GM21528 (cell line): ENCODE data around the gene FOXE3.

Experiments used
- ATAC-seq: cut with Tn5 transposase; IDR thresholded peaks from one replicate; pipeline ENCODE4 v1.9.1; 2021; ENCODE audit warnings: mild to moderate bottlenecking, moderate library complexity; ENCODE audit not compliant: unreplicated experiment, low FRiP score

The FOXE3 gene

GRCh38 chr1:47415728-47416318 is at the start of gene FOXE3:
FOXE3 (plus strand) TSS chr1:47416285; CDS start chr1:47416316, 31 bp downstream.
- ATAC-seq: no peak

GRCh38 chr1:47367651-47368050 is 48.4 kb upstream of the FOXE3 start:
- ATAC-seq: no peak

- ATAC-seq: no peak
These were observed 45.0 kb upstream of the FOXE3 start for GRCh38 chr1:47371016-47371517.

GRCh38 chr1:47374501-47374900 is 41.6 kb upstream of the FOXE3 start:
- no peak for ATAC-seq

GRCh38 chr1:47378147-47378546 is 37.9 kb upstream of the FOXE3 start:
- no peak for ATAC-seq

GRCh38 chr1:47380699-47381098 is 35.4 kb upstream of the FOXE3 start:
- ATAC-seq: no peak

- ATAC-seq: no peak
These were observed 33.6 kb upstream of the FOXE3 start for GRCh38 chr1:47382399-47382983.

GRCh38 chr1:47384083-47384482 is 32.0 kb upstream of the FOXE3 start:
- ATAC-seq: no peak

- ATAC-seq: no peak
These were observed 31.1 kb upstream of the FOXE3 start for GRCh38 chr1:47385020-47385419.

GRCh38 chr1:47386268-47386667 is 29.8 kb upstream of the FOXE3 start:
- ATAC-seq: no peak

GRCh38 chr1:47388030-47388890 is 27.8 kb upstream of the FOXE3 start:
- ATAC-seq: no peak

GRCh38 chr1:47388891-47389238 is 27.2 kb upstream of the FOXE3 start:
- ATAC-seq: no peak

- ATAC-seq: no peak
These were observed 26.4 kb upstream of the FOXE3 start for GRCh38 chr1:47389731-47390130.

GRCh38 chr1:47390843-47391242 is 25.2 kb upstream of the FOXE3 start:
- ATAC-seq: no peak

GRCh38 chr1:47393141-47393540 is 22.9 kb upstream of the FOXE3 start:
- no peak for ATAC-seq

GRCh38 chr1:47395433-47395832 is 20.7 kb upstream of the FOXE3 start:
- no peak for ATAC-seq

- ATAC-seq: no peak
These were observed 19.4 kb upstream of the FOXE3 start for GRCh38 chr1:47396671-47397196.

GRCh38 chr1:47399138-47399845 is 16.8 kb upstream of the FOXE3 start:
- no peak for ATAC-seq

- ATAC-seq: no peak
These were observed 16.3 kb upstream of the FOXE3 start for GRCh38 chr1:47399846-47400155.

GRCh38 chr1:47401761-47402160 is 14.3 kb upstream of the FOXE3 start:
- no peak for ATAC-seq

GRCh38 chr1:47402591-47402990 is 13.5 kb upstream of the FOXE3 start:
- no peak for ATAC-seq
